Body of pancreas (tissue), 4 donors: ENCODE measurements around the gene MTSS2.

Source experiments
- CTCF ChIP-seq, 7 experiments: fragments of 450-650 bp in 4 of 7; fragments of 200-600 bp in 3 of 7; sonication (generic) in 3 of 7; IDR thresholded peaks; one replicate each; pipeline ENCODE4 v1.5.1; 2016 to 2019; ENCODE audit warnings: antibody characterized with exemption in 7 of 7
- POLR2A ChIP-seq, 3 donors: fragments of 450-650 bp; IDR thresholded peaks; one replicate each; pipeline ENCODE4 v1.6.1; 2016; ENCODE audit warnings: antibody characterized with exemption in 3 of 3, mild to moderate bottlenecking in 2 of 3

- no peak for TF ChIP-seq CTCF (IDR thresholded peaks at IDR 0.05)
- no peak for TF ChIP-seq POLR2A (IDR thresholded peaks at IDR 0.05)
Observed at GRCh38 chr16:70701596-70701995, 15.7 kb upstream of the MTSS2 start.
